ENCODE measurements around the gene AASDH. TPM values are rescaled to one million over a fixed set of nuclear protein-coding genes. Genes with fewer than 3 reads are reported as not detected.

Gene AASDH
- total RNA-seq, 1 experiment from 2014 or later: 3.8 TPM

Other genes starting within 250 kb of the AASDH start
- 22.3 and 26.3 TPM in 2 replicates for gene PPAT, start 48.1 kb upstream of the AASDH start, total RNA-seq (2014; rRNA removed; shearing (Covaris generic))
- gene PAICS, start 48.8 kb upstream of the AASDH start, total RNA-seq (2014; rRNA removed; shearing (Covaris generic)): 54.3 and 71.5 TPM in 2 replicates
- gene SRP72, start 80.1 kb upstream of the AASDH start, total RNA-seq (2014; rRNA removed; shearing (Covaris generic)): 41.2 and 44.5 TPM in 2 replicates
- 0.11 and 0.51 TPM in 2 replicates for gene ARL9, start 118.3 kb upstream of the AASDH start, total RNA-seq (2014; rRNA removed; shearing (Covaris generic))